ENCODE results near the gene CDK12.
A peak's percentile ranks its signal among the peaks of the same experiment; 100 is the strongest.
"Not testable (repeated sequence)": the region's sequence is repeated elsewhere in the genome, so short reads cannot be mapped to it uniquely, and the experiment has no call there.

CDK12 gene

DNA sequence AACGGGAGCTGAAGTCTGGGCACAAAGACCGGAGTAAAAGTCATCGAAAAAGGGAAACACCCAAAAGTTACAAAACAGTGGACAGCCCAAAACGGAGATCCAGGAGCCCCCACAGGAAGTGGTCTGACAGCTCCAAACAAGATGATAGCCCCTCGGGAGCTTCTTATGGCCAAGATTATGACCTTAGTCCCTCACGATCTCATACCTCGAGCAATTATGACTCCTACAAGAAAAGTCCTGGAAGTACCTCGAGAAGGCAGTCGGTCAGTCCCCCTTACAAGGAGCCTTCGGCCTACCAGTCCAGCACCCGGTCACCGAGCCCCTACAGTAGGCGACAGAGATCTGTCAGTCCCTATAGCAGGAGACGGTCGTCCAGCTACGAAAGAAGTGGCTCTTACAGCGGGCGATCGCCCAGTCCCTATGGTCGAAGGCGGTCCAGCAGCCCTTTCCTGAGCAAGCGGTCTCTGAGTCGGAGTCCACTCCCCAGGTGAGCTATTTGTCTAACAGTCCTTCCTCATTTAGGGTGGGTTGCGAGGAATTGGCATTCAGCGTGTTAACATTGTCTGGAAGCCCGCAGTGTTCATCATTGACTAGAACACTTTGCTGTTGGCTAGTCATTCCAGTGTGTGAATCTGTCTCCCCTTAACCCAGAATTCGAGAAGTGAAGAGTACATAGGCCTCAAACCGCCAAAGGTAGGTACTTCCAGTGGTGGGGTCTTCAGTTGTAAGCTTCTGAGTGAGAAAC, 1.5 kb downstream of the CDK12 start:
- DNase-seq (ENCODE audit: low read depth, low spot score): no peak
- no peak overlapping the region for H3K27ac ChIP-seq (ENCODE audit: low read length)

DNA sequence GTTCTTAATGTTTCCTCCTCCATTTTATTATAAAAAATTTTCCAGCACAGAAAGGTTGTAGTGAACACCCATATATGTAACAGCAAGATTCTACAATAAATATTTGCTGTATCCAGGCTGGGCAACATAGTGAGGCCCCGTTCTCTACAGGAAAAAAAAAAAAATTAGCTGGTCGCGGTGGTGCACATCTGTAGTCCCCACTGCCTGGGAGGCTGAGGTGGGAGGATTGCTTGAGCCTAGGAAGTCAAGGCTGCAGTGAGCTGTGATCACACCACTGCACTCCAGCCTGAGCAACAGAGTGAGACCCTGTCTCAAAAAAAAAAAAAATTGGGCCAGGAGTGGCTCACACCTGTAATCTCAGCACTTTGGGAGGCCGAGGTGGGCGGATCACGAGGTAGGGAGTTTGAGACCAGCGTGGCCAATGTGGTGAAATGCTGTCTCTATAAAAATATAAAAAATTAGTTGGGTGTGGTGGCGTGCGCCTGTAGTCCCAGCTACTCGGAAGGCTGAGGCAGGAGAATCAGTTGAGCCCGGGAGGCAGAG, 3.4 kb downstream of the CDK12 start:
- H3K27me3 ChIP-seq (ENCODE audit: control insufficient read depth, insufficient read depth, low read length); H3K27ac ChIP-seq (ENCODE audit: low read length); H3K9me3 ChIP-seq (ENCODE audit: control insufficient read depth, insufficient read depth, low read length); H3K36me3 ChIP-seq (ENCODE audit: control insufficient read depth, insufficient read depth, low read length); DNase-seq (ENCODE audit: low read depth, low spot score); H3K4me3 ChIP-seq (ENCODE audit: low read length); H3K4me1 ChIP-seq (ENCODE audit: control insufficient read depth, insufficient read depth, low read length): not testable (repeated sequence)
- WGBS (ENCODE audit: insufficient coverage, insufficient read length): no CpG with 5 or more reads among the region's 11 CpGs

More for the DNA sequence above, 1.5 kb downstream of the CDK12 start:
- no CpG with 5 or more reads among the region's 28 CpGs for WGBS (ENCODE audit: insufficient coverage, insufficient read length)
- no peaks in the 10 kb centered on the region for H3K27me3 ChIP-seq (ENCODE audit: control insufficient read depth, insufficient read depth, low read length)
- no peaks in the 10 kb centered on the region for H3K9me3 ChIP-seq (ENCODE audit: control insufficient read depth, insufficient read depth, low read length)
- H3K36me3 ChIP-seq (ENCODE audit: control insufficient read depth, insufficient read depth, low read length): no peaks in the 10 kb centered on the region
- H3K4me3 ChIP-seq (ENCODE audit: low read length): peak overlapping the region; percentile 86; the same call in 1 of the 2 replicates
- H3K4me1 ChIP-seq (ENCODE audit: control insufficient read depth, insufficient read depth, low read length): no peaks in the 10 kb centered on the region

GRCh38 chr17:39468610-39469009, 7.3 kb downstream of the CDK12 start:
- H3K4me1 ChIP-seq (ENCODE audit: control insufficient read depth, insufficient read depth, low read length); H3K4me3 ChIP-seq (ENCODE audit: low read length); H3K27me3 ChIP-seq (ENCODE audit: control insufficient read depth, insufficient read depth, low read length); H3K9me3 ChIP-seq (ENCODE audit: control insufficient read depth, insufficient read depth, low read length); H3K27ac ChIP-seq (ENCODE audit: low read length); DNase-seq (ENCODE audit: low read depth, low spot score): not testable (repeated sequence)
- H3K36me3 ChIP-seq (ENCODE audit: control insufficient read depth, insufficient read depth, low read length): peaks cover 10% of the 10 kb centered on the region; the same call in 1 of the 2 replicates
- WGBS (ENCODE audit: insufficient coverage, insufficient read length): no CpG with 5 or more reads among the region's 11 CpGs

DNA sequence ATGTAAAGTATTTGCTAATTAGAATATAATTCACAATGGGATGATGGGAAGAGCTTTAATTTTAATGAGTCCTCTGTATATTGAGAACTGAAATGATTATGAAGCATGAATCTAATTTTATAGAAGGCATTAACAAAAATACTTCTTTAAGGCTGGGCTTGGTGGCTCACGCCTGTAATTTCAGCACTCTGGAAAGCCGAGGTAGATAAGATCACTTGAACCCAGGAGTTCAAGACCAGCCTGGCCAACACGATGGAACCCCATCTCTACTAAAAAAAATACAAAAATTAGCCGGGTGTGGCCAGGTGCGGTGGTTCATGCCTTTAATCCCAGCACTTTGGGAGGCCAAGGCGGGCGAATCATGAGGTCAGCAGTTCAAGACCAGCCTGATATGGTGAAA, 12.0 kb downstream of the CDK12 start:
- whole genome bisulfite sequencing (ENCODE audit: insufficient coverage, insufficient read length): no CpG with 5 or more reads among the region's 7 CpGs
- no peak overlapping the region for H3K27ac ChIP-seq (ENCODE audit: low read length)
- no peak overlapping the region for H3K4me3 ChIP-seq (ENCODE audit: low read length)
- H3K9me3 ChIP-seq (ENCODE audit: control insufficient read depth, insufficient read depth, low read length): no peaks in the 10 kb centered on the region
- no peak for DNase-seq (ENCODE audit: low read depth, low spot score)
- H3K4me1 ChIP-seq (ENCODE audit: control insufficient read depth, insufficient read depth, low read length): no peaks in the 10 kb centered on the region
- peaks cover 10% of the 10 kb centered on the region; the same call in 1 of the 2 replicates for H3K36me3 ChIP-seq (ENCODE audit: control insufficient read depth, insufficient read depth, low read length)
- no peaks in the 10 kb centered on the region for H3K27me3 ChIP-seq (ENCODE audit: control insufficient read depth, insufficient read depth, low read length)

- not testable (repeated sequence) for H3K4me1 ChIP-seq (ENCODE audit: control insufficient read depth, insufficient read depth, low read length); H3K4me3 ChIP-seq (ENCODE audit: low read length); H3K36me3 ChIP-seq (ENCODE audit: control insufficient read depth, insufficient read depth, low read length); DNase-seq (ENCODE audit: low read depth, low spot score); H3K27me3 ChIP-seq (ENCODE audit: control insufficient read depth, insufficient read depth, low read length); H3K27ac ChIP-seq (ENCODE audit: low read length); H3K9me3 ChIP-seq (ENCODE audit: control insufficient read depth, insufficient read depth, low read length)
- WGBS (ENCODE audit: insufficient coverage, insufficient read length): no CpG with 5 or more reads among the region's 8 CpGs
Observed at GRCh38 chr17:39479631-39480030, 18.3 kb downstream of the CDK12 start.

DNA sequence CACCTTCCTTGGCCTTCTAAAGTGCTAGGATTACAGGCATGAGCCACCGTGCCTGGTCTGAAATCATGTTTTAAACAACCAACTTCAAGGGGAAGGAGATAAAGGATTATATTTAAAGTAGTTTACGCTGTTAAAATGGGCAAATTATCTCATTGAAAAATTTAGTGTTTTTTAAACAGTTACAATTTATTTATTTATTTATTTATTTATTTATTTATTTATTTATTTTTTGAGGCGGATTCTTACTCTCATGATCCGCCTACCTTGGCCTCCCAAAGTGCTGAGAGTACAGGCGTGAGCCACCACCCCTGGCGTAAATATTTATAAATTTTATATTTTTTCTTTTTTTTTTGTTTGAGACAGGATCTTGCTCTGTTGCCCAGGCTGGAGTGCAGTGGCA, 22.2 kb downstream of the CDK12 start:
- Histone ChIP-seq H3K27me3 (ENCODE audit: control insufficient read depth, insufficient read depth, low read length) (no peaks in the 10 kb centered on the region), H3K9me3 (ENCODE audit: control insufficient read depth, insufficient read depth, low read length) (no peaks in the 10 kb centered on the region), H3K4me3 (ENCODE audit: low read length) (no peak overlapping the region), H3K36me3 (ENCODE audit: control insufficient read depth, insufficient read depth, low read length) (no peaks in the 10 kb centered on the region), H3K4me1 (ENCODE audit: control insufficient read depth, insufficient read depth, low read length) (no peaks in the 10 kb centered on the region), H3K27ac (ENCODE audit: low read length) (no peak overlapping the region)
- DNase-seq (ENCODE audit: low read depth, low spot score): no peak
- WGBS (ENCODE audit: insufficient coverage, insufficient read length): no CpG with 5 or more reads among the region's 6 CpGs

DNA sequence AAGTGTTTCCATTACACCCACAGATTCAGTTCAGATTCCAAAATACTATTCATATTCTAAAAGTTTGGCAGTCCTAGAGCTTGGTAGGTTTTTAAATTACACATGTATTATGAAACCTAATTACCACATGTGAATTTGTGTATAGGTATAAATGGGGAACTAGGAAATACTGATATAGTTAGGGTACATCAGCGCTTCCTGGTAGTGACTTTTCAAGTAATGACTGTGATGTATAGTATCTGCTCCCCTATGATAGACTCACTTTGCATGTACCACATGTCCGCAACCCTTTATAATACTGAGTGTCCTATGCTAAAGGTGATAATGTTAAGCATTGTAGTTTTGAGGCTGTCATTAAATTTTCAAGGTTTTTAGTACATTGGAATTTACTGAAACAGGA, 22.9 kb downstream of the CDK12 start:
- DNase-seq (ENCODE audit: low read depth, low spot score): no peak
- WGBS (ENCODE audit: insufficient coverage, insufficient read length): no CpG with 5 or more reads among the region's 2 CpGs
- no peaks in the 10 kb centered on the region for H3K36me3 ChIP-seq (ENCODE audit: control insufficient read depth, insufficient read depth, low read length)
- H3K27me3 ChIP-seq (ENCODE audit: control insufficient read depth, insufficient read depth, low read length): no peaks in the 10 kb centered on the region
- H3K4me1 ChIP-seq (ENCODE audit: control insufficient read depth, insufficient read depth, low read length): no peaks in the 10 kb centered on the region
- H3K27ac ChIP-seq (ENCODE audit: low read length): no peak overlapping the region
- H3K4me3 ChIP-seq (ENCODE audit: low read length): no peak overlapping the region
- H3K9me3 ChIP-seq (ENCODE audit: control insufficient read depth, insufficient read depth, low read length): no peaks in the 10 kb centered on the region

- Histone ChIP-seq H3K36me3 (ENCODE audit: control insufficient read depth, insufficient read depth, low read length) (peaks cover 2% of the 10 kb centered on the region; the same call in 1 of the 2 replicates), H3K4me1 (ENCODE audit: control insufficient read depth, insufficient read depth, low read length) (no peaks in the 10 kb centered on the region), H3K9me3 (ENCODE audit: control insufficient read depth, insufficient read depth, low read length) (no peaks in the 10 kb centered on the region), H3K27me3 (ENCODE audit: control insufficient read depth, insufficient read depth, low read length) (no peaks in the 10 kb centered on the region), H3K4me3 (ENCODE audit: low read length) (no peak overlapping the region), H3K27ac (ENCODE audit: low read length) (no peak overlapping the region)
- DNase-seq (ENCODE audit: low read depth, low spot score): no peak
- WGBS (ENCODE audit: insufficient coverage, insufficient read length): no CpG with 5 or more reads among the region's 5 CpGs
Observed at GRCh38 chr17:39485555-39485954, 24.3 kb downstream of the CDK12 start.

DNA sequence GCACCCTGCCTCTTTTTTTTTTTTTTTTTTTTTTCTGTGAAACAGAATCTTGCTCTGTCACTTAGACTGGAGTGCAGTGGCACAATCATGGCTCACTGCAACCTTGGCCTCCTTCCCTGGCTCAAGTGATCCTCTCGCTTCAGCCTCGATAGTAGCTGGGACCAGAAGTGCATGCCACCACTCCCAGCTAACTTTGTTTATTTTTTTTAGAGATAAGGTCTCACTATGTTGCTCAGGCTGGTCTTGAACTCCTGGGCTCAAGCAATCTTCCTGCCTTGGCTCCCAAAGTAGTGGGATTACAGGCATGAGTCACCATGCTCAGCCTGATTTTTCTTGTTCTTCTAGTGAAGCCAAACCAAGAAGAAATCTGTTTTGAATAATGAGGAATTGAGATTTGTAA, 25.0 kb downstream of the CDK12 start:
- H3K4me1 ChIP-seq (ENCODE audit: control insufficient read depth, insufficient read depth, low read length): no peaks in the 10 kb centered on the region
- no peak overlapping the region for H3K27ac ChIP-seq (ENCODE audit: low read length)
- H3K4me3 ChIP-seq (ENCODE audit: low read length): no peak overlapping the region
- H3K36me3 ChIP-seq (ENCODE audit: control insufficient read depth, insufficient read depth, low read length): peaks cover 2% of the 10 kb centered on the region; the same call in 1 of the 2 replicates
- no peaks in the 10 kb centered on the region for H3K9me3 ChIP-seq (ENCODE audit: control insufficient read depth, insufficient read depth, low read length)
- H3K27me3 ChIP-seq (ENCODE audit: control insufficient read depth, insufficient read depth, low read length): no peaks in the 10 kb centered on the region
- no CpG with 5 or more reads among the region's 2 CpGs for WGBS (ENCODE audit: insufficient coverage, insufficient read length)
- no peak for DNase-seq (ENCODE audit: low read depth, low spot score)

DNA sequence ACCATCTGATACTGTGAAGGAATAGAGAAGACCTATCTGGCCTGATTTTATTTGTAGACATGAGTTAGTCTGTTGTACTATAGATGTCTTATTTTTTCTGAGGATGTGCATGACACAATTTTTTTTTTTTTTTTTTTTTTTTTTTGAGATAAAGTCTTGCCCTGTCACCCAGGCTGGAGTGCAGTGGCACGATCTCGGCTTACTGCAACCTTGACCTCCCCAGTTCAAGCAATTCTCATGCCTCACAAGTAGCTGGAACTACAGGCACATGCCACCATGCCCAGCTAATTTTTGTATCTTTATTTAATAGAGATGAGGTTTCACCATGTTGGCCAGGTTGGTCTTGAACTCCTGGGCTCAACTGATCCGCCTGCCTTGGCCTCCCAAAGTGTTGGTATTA, 26.2 kb downstream of the CDK12 start:
- no CpG with 5 or more reads among the region's 3 CpGs for WGBS (ENCODE audit: insufficient coverage, insufficient read length)
- not testable (repeated sequence) for H3K36me3 ChIP-seq (ENCODE audit: control insufficient read depth, insufficient read depth, low read length); H3K27ac ChIP-seq (ENCODE audit: low read length); H3K4me3 ChIP-seq (ENCODE audit: low read length); H3K27me3 ChIP-seq (ENCODE audit: control insufficient read depth, insufficient read depth, low read length); H3K4me1 ChIP-seq (ENCODE audit: control insufficient read depth, insufficient read depth, low read length); DNase-seq (ENCODE audit: low read depth, low spot score); H3K9me3 ChIP-seq (ENCODE audit: control insufficient read depth, insufficient read depth, low read length)

- Histone ChIP-seq H3K27me3 (ENCODE audit: control insufficient read depth, insufficient read depth, low read length) (no peaks in the 10 kb centered on the region), H3K9me3 (ENCODE audit: control insufficient read depth, insufficient read depth, low read length) (no peaks in the 10 kb centered on the region), H3K27ac (ENCODE audit: low read length) (no peak overlapping the region), H3K4me1 (ENCODE audit: control insufficient read depth, insufficient read depth, low read length) (no peaks in the 10 kb centered on the region), H3K4me3 (ENCODE audit: low read length) (no peak overlapping the region), H3K36me3 (ENCODE audit: control insufficient read depth, insufficient read depth, low read length) (peaks cover 2% of the 10 kb centered on the region; the same call in 1 of the 2 replicates)
- no CpG with 5 or more reads among the region's 4 CpGs for WGBS (ENCODE audit: insufficient coverage, insufficient read length)
- no peak for DNase-seq (ENCODE audit: low read depth, low spot score)
Observed at GRCh38 chr17:39487946-39488345, 26.7 kb downstream of the CDK12 start.

All from iPS DF 6.9 (cell line).